ENCODE data around the gene CD248.
"Not testable (repeated sequence)": the region's sequence is repeated elsewhere in the genome, so short reads cannot be mapped to it uniquely, and the experiment has no call there.

CD248 gene

GRCh38 chr11:66316849-66317251 is at the start of gene CD248:
Gene CD248 (minus strand): TSS chr11:66317044. CDS start chr11:66317027, 17 bp downstream.
- DNase-seq: no peak

- DNase-seq: no peak
These were observed 49.1 kb upstream of the CD248 start for GRCh38 chr11:66365711-66366619.

GRCh38 chr11:66365166-66365565 is 48.3 kb upstream of the CD248 start:
- no peak for DNase-seq

- DNase-seq: peak; percentile 59 to 60
These were observed 47.1 kb upstream of the CD248 start for GRCh38 chr11:66363805-66364535.

- no peak for DNase-seq
These were observed 46.4 kb upstream of the CD248 start for GRCh38 chr11:66363187-66363601.

GRCh38 chr11:66362481-66363147 is 45.8 kb upstream of the CD248 start:
- DNase-seq: no peak

GRCh38 chr11:66361502-66361941 is 44.7 kb upstream of the CD248 start:
- DNase-seq: no peak

- no peak for DNase-seq
These were observed 43.7 kb upstream of the CD248 start for GRCh38 chr11:66360406-66361073.

GRCh38 chr11:66359662-66360087 is 42.8 kb upstream of the CD248 start:
- DNase-seq: no peak

- not testable (repeated sequence) for DNase-seq
These were observed 33.9 kb upstream of the CD248 start for GRCh38 chr11:66350560-66351235.

GRCh38 chr11:66349084-66349386 is 32.2 kb upstream of the CD248 start:
- DNase-seq: no peak

GRCh38 chr11:66347425-66348276 is 30.8 kb upstream of the CD248 start, which contains the start of gene B4GAT1:
Gene B4GAT1 (minus strand): TSS chr11:66347629. CDS start chr11:66347545, 84 bp downstream.
- DNase-seq: peak; percentile 77

- DNase-seq: no peak
These were observed 29.9 kb upstream of the CD248 start for GRCh38 chr11:66346476-66347424.

GRCh38 chr11:66345316-66345649 is 28.4 kb upstream of the CD248 start:
- no peak for DNase-seq

- DNase-seq: peak; percentile 95 to 96
These were observed 27.9 kb upstream of the CD248 start, which contains the start of gene BRMS1 for GRCh38 chr11:66344550-66345315. Gene BRMS1 (minus strand): TSS chr11:66345104. CDS start chr11:66342234, 2,870 bp downstream.

- DNase-seq: no peak
These were observed 26.3 kb upstream of the CD248 start for GRCh38 chr11:66343176-66343575.

GRCh38 chr11:66341502-66342126 is 24.8 kb upstream of the CD248 start:
- DNase-seq: no peak

All from activated CD4-positive, alpha-beta T cell treated with anti-CD3 and anti-CD28 coated beads, Interleukin-2, amount 50 U/mL, for 4 hours (primary cell).